Posterior vena cava (tissue), 2 donors: Measurements from ENCODE around the gene EGLN1. TPM values are rescaled to one million over a fixed set of nuclear protein-coding genes. Genes with fewer than 3 reads are reported as not detected.
"Not testable (repeated sequence)": the region's sequence is repeated elsewhere in the genome, so short reads cannot be mapped to it uniquely, and the experiment has no call there.

Source experiments
- DNase-seq: peaks from one replicate; pipeline ENCODE4 v3.0.0-alpha.2; 2020; ENCODE audit warnings: low spot score
- intact Hi-C, 2 donors: fragments of 100-400 bp; cut with DNase I; formaldehyde crosslinking; loops; one replicate each; pipeline versions ENCODE4 v1.14.1 to v1.14.2; 2022 to 2023
- total RNA-seq, 2 donors: library from RNA; stranded (reverse); fragmentation: NEBNext Ultra II Directional; extraction: Animal tissue kit (Norgen Biotek cat#: 25700); gene quantifications; one replicate each; pipeline ENCODE4 v1.2.1, GENCODE V29; 2021
- donor health status: DM: yes; HTN: yes; CAD: no.
- donor health status: DM: yes; HTN: yes; CAD: no.

The EGLN1 gene
- total RNA-seq, 2 donors from 2014 or later, result 29.6 to 33.1 TPM

- no peak for DNase-seq
- intact Hi-C loops, result no loop called here
Measured at GRCh38 chr1:231382426-231382825, 39.7 kb downstream of the EGLN1 start.

GRCh38 chr1:231381729-231382128 lies 40.4 kb downstream of the EGLN1 start:
- no peak for DNase-seq
- intact Hi-C loops, result no loop called here

- intact Hi-C loops, result loop anchor here in 1 of 2 donors (10.0 kb wide), 2 partner anchors 158 to 218 kb away; no protein-coding TSS in a partner anchor
Measured at GRCh38 chr1:231376875-231377549, 45.1 kb downstream of the EGLN1 start.

DNA sequence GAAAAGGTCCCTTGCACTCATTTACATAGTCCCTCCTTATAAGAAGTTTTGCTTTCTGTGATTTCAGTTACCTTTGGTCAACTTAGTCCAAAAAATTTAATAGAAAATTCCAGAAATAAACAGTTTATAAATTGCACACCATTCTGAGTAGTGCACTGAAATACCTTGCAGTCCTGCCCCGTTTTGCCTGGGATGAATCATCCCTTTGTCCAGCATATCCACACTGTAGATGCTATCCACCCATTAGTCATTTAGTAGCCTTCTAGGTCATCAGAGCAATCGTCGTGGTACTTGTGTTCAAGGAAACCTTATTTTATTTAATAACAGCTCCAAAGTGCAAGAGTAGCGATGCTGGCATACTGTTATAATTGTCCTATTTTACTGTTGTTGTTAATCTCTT lies 46.0 kb downstream of the EGLN1 start:
- DNase-seq, result no peak
- intact Hi-C loops, result loop anchor here in 1 of 2 donors (10.0 kb wide), 2 partner anchors 159 to 219 kb away; no protein-coding TSS in a partner anchor

More at GRCh38 chr1:231376875-231377549, 45.1 kb downstream of the EGLN1 start:
- no peak for DNase-seq

DNA sequence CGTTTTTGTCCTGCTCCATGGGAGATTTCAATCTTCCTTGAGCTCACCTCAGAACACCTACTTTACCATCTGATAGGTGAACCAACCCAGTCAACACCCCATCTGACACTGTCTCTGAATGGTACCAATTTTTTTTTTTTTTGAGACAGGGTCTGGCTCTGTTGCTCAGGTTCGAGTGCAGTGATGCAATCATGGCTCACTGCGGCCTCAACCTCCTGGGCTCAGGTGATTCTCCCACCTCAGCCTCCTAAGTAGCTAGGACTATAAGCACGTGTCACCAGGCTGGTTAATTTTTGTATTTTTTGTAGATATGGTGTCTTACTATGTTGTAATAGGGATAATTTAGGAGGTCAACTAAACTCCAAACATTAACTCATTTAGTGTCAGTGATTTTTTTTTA lies 47.7 kb downstream of the EGLN1 start:
- intact Hi-C loops, result loop anchor here in 1 of 2 donors (10.0 kb wide), 2 partner anchors 160 to 220 kb away; no protein-coding TSS in a partner anchor
- no peak for DNase-seq

DNA sequence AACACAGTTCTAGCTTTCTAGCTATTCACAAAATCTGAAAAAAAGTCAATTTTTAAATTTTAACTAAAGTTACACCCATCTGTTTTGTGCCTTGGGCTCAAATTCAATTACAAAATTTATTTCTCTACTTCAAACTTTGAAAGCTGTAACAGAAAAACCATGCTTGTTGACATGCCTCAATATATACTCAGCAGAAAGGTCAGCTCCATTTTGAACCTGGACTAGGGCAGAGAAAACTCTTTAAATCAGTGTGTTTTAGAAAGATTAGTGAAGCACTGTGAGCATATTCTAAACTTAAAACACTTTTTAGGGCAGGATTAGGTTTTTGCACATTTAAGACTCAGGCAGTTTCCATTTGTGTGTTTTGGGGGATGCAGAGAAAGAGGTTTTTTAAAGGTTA lies 49.6 kb downstream of the EGLN1 start:
- intact Hi-C loops, result loop anchor here in 1 of 2 donors (10.0 kb wide), 2 partner anchors 162 to 222 kb away; no protein-coding TSS in a partner anchor
- no peak for DNase-seq

- DNase-seq, result no peak
- intact Hi-C loops, result loop anchor here in 1 of 2 donors (10.0 kb wide), 1 partner anchor 46 kb away; no protein-coding TSS in a partner anchor
Measured at GRCh38 chr1:231369282-231369681, 52.8 kb downstream of the EGLN1 start.

GRCh38 chr1:231364192-231364591 lies 57.9 kb downstream of the EGLN1 start:
- intact Hi-C loops, result loop anchor here in 1 of 2 donors (5.0 to 10.0 kb wide), 2 partner anchors 51 to 233 kb away; no protein-coding TSS in a partner anchor
- no peak for DNase-seq

DNA sequence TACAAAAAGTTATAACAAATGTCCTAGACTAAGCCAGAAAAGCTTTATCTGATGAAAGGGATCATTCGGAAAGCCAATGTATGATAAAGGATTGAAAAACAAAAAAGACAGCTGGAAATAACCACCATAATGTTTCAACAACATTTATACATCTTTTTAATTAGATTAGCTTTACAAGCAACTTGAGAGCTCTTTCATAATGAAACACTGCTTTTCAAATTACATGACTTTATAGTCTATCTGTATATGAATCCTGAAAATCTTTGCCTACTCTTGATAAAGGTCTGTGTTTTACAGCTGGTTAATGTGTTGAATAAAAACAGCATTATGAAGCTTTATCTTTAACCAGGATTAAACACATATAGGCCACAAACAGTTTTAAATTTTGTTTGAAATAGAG lies 58.5 kb downstream of the EGLN1 start:
- intact Hi-C loops, result loop anchor here in 1 of 2 donors (5.0 to 10.0 kb wide), 2 partner anchors 51 to 234 kb away; no protein-coding TSS in a partner anchor
- no peak for DNase-seq

GRCh38 chr1:231362325-231362724 lies 59.8 kb downstream of the EGLN1 start:
- intact Hi-C loops, result loop anchor here in 1 of 2 donors (5.0 to 10.0 kb wide), 2 partner anchors 52 to 235 kb away; no protein-coding TSS in a partner anchor
- DNase-seq, result no peak

- peak; percentile 71 for DNase-seq
Measured at GRCh38 chr1:231359113-231359512, 63.0 kb downstream of the EGLN1 start.

DNA sequence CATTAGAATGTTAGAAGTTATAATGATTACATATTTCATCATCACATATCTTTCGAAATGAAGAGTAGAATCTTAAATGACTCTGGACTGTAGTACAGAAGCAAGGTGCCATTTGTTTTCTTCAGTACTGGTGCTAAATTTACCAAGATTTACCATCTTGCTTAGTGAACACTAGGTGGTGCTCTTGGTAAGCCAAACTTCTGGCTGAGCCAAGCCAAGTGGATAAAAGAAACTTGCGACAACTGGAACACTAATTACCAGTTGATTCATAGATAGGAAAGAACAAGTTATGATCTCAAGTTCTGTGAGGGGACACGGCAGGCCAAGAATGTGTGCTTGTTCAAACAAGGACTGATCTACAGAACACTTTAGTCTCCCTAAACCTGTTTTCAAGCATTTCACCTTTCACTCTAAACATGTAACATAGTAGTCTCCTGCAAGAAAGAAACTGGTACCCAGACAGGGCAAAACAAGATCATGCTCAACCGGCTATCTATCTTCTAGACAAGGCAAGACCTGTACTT lies 64.2 kb downstream of the EGLN1 start:
- intact Hi-C loops, result loop anchor here (10.0 kb wide), 2 partner anchors 167 to 247 kb away; partner anchors contain the start of gene TSNAX (in 1 of the 2)
- DNase-seq, result no peak

More at GRCh38 chr1:231359113-231359512, 63.0 kb downstream of the EGLN1 start:
- intact Hi-C loops, result loop anchor here (10.0 kb wide), 2 partner anchors 166 to 246 kb away; partner anchors contain the start of gene TSNAX (in 1 of the 2)

DNA sequence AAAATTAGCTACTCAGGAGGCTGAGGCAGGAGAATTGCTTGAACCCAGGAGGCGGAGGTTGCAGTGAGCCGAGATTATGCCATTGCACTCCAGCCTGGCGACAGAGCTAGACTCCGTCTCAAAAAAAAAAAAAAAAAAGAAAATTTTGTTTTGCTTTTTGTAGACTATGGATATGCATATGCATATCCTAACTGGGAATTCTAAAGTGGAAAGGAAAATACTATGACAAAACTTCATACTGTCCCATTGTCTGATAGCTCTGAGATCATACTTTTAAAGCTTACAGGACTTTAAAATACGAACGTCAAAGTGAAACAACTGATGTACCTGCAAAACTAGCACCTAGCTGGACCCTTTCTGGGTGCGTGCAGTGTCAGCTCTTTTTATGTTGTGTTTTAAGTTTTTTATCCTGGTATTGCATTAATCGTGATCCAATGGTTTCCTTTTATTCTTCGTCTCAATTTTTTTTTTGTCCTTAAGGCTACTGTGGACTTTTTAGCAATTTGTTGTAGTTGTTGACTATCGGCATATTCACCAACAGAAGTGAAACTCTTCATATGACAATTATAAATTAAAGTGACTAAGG lies 64.8 kb downstream of the EGLN1 start:
- intact Hi-C loops, result loop anchor here (10.0 kb wide), 2 partner anchors 168 to 248 kb away; partner anchors contain the start of gene TSNAX (in 1 of the 2)
- no peak for DNase-seq

DNA sequence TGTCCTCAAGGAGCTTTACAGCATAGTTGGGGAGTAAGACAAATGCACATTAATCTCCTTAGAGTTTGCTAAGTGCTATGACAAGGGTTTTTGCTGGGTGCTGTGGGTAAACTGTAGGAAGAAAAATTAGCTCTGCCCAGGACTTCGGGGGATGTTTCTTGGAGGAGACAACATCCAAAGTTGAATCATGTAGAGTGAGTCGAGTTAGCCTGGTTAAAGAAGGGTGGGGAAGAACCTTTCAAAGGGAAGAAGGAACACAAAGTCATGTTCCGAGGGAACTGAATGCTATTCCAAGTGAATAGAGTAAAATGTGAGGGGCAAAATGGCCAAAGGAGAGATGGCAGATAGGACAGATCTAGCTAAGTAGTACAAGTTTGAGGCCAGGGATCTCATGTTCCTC lies 66.9 kb downstream of the EGLN1 start:
- intact Hi-C loops, result loop anchor here (10.0 kb wide), 2 partner anchors 170 to 250 kb away; partner anchors contain the start of gene TSNAX (in 1 of the 2)
- no peak for DNase-seq

- intact Hi-C loops, result loop anchor here (10.0 kb wide), 2 partner anchors 170 to 250 kb away; partner anchors contain the start of gene TSNAX (in 1 of the 2)
- DNase-seq, result no peak
Measured at GRCh38 chr1:231354330-231355020, 67.6 kb downstream of the EGLN1 start.

GRCh38 chr1:231353086-231353485 lies 69.0 kb downstream of the EGLN1 start:
- intact Hi-C loops, result loop anchor here (10.0 kb wide), 2 partner anchors 172 to 252 kb away; partner anchors contain the start of gene TSNAX (in 1 of the 2)
- no peak for DNase-seq

DNA sequence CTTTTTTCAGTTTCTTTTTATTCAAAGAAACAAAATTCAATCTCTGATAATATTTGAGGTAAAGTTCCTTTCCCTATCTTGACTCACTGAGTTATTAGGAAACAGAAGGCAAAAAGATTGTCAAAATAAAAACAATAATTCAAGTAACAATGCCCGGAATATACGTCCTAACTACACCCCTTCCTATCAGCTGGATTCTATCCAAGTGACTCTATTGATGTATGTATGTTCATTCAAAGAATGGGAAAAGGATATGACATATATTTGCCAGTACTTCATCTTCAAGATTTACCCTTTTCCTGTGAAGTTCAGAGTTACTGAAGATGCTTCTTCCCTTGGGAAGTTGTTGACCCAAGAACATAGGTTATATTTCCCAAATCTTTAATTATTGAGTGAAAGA lies 70.3 kb downstream of the EGLN1 start:
- intact Hi-C loops, result loop anchor here (10.0 kb wide), 2 partner anchors 173 to 253 kb away; partner anchors contain the start of gene TSNAX (in 1 of the 2)
- no peak for DNase-seq

- DNase-seq, intact Hi-C loops: not testable (repeated sequence)
Measured at GRCh38 chr1:231348856-231349255, 73.2 kb downstream of the EGLN1 start.

DNA sequence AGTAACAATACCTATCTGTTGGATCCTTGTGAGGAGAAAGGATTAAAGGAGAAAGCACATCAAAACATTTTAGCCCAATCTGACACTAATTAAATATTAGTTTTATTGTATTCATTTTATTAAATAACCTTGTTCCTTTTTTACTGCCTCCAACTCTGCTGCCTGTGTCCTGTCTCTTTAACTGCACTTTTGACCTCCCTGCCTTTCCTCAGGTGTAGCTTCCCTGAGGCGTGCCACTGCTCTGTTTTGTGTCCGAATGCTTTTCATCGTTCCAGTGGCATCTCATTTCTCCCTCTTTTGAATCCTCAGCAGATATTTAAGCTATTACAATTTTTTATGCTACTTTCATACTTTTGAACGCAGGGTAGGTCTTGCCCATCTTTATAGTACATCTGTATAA lies 73.6 kb downstream of the EGLN1 start:
- no peak for DNase-seq
- intact Hi-C loops, result no loop called here
